Measurements from ENCODE around the gene TBC1D5.
A peak's percentile ranks its signal among the peaks of the same experiment; 100 is the strongest.

Gene TBC1D5

DNA sequence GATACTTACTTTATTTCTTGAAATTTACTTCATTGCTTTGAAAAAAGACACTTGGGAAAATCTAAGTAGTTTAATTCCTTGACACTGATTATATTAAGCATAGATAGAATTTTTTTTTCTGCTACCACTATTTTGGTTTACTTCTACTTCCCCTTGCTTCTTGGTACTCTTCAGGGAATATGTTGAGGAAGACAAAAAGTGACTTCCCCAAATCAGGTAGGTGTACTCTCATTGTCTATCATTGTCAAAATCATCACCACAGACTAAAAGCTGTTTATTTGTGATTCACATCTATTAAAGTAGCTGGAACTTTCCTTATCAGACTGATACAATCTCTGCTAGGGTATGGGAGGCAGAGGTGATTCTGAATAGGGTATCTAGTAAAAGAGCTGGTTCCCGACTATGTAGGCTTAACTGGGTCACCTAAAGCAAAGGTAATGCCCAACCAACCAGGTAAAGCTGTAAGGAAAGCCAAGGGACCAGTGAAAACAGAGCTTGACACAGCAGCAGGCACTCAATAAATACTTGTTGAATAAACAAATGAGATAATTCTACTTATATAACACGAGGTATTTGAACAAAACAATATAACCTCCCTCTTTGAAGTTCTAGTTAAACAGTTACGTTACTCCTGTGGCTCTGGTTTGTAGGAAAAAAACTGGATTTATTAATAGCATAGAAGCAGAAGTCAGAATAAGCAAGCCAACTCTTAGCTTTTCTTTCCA lies 510.7 kb downstream of the TBC1D5 start:
- no peak for DNase-seq

- DNase-seq: no peak
Observed at GRCh38 chr3:17227472-17227871, 515.0 kb downstream of the TBC1D5 start.

GRCh38 chr3:17221529-17221928 lies 520.9 kb downstream of the TBC1D5 start:
- DNase-seq: no peak

DNA sequence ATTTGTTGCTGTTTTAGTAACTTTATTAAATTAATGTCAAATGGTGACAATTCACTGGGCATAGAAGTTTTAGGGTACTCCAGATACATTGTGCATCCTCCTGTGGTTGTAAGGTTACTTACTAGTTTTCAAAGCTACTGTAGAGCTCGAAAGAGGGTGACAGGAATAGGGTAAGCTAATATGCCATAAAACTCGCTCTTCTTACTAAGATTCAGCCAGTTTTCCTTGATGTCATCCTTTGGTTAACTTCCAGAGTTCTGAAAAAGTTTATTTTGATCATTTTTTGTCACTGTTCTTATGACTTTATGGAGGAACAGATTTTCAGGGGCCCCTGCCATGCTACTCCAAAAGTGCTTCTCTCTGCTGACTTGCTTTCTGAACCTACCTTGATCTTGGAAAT lies 522.8 kb downstream of the TBC1D5 start:
- DNase-seq: no peak

- no peak for DNase-seq
Observed at GRCh38 chr3:17218587-17218986, 523.8 kb downstream of the TBC1D5 start.

DNA sequence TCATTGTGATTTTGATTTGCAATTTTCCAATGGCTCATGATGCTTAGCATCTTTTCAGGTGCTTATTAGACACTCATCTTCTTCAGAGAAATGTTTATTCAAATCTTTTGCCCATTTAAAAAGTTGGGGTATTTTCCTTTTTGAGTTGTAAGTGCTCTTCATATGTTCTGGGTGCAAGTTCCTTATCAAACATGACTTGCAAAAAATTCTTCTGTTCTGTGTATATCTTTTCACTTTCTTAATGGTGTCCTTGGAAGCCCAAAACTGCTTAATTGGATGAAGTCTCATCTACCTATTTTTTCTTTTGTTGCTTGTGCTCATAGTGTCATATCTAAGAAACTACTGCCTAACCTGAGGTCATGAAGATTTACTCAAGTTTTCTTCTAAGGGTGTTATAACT lies 524.8 kb downstream of the TBC1D5 start:
- no peak for DNase-seq

DNA sequence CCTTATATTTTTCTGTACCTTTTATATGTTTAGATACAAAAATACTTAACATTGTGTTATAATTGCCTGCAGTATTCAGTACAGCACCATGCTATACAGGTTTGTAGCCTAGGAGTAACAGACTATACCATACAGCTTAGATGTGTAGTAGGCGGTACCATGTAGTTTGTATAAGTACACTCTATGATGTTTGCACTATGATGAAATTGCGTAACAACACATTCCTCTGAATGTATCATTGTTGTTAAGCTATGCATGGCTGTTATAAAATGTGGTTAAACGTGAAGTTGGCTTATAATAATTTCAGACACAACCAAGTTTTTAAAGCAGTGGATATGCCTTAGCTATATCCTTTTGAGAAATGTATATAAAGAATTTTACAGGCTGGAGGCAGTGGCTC lies 529.3 kb downstream of the TBC1D5 start:
- no peak for DNase-seq

DNA sequence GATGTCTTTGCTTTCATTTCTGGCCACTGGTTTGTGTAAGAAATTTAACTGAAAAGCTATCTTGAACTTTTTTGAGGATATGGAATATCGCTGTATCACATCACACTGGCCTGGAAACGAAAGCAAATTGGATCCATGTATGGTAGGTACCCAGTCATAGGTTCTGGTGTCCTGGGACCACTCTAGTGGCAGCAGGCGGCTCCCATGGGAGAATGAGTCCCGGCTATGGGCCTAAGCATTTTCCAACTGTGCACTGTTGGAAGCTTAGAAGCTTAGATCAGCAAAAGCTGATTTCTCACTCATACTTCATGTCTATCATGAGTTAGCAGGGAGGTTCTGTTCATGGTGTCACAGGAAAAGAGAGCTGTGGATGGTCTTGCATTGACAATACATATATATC lies 534.5 kb downstream of the TBC1D5 start:
- DNase-seq: no peak

DNA sequence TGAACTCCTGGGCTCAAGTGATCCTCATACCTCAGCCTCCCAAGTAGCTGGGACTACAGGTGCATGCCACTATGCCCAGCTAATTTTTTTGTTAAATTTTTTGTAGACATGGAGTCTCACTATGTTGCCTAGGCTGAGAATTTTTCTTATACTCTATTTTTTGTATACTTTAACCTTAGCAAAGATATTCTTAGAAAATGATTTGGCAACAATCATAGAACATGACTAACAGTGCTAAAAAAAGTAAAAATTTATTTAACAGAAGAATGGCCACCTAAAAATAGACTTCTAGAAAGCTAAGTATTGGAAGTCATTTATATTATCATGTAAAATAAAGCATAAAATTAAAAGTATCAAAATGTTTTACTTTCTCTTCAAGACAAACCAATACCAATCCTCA lies 535.4 kb downstream of the TBC1D5 start:
- DNase-seq: no peak

- DNase-seq: peak in 3 of 56 donors; percentile 12 to 24 (median 23)
Observed at GRCh38 chr3:17204049-17204650, 538.3 kb downstream of the TBC1D5 start.

GRCh38 chr3:17201538-17201937 lies 540.9 kb downstream of the TBC1D5 start:
- no peak for DNase-seq

- DNase-seq: peak in 14 of 56 donors; percentile 14 to 71 (median 34)
Observed at GRCh38 chr3:17195856-17196604, 546.4 kb downstream of the TBC1D5 start.

- DNase-seq: peak in 48 of 56 donors; percentile 11 to 74 (median 51)
Observed at GRCh38 chr3:17195192-17195611, 547.2 kb downstream of the TBC1D5 start.

DNA sequence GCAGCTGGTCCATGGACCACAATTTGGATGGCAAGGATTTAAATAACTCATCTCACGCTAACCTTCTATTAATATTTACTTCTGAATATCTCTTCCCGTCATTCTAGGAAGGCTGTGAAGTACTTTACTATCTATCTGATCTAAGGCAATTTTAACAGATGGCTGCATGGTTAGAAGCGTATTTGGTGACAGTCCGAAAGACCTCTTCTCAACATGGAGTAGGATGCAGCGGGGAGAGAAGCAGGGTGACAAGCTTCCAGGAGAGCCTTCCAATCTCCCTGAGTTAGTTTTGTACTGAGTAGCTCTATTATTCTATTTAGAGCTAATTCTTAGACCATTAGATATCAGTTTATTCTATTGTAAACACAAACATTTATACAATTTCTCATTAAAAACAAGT lies 548.3 kb downstream of the TBC1D5 start:
- DNase-seq: no peak

DNA sequence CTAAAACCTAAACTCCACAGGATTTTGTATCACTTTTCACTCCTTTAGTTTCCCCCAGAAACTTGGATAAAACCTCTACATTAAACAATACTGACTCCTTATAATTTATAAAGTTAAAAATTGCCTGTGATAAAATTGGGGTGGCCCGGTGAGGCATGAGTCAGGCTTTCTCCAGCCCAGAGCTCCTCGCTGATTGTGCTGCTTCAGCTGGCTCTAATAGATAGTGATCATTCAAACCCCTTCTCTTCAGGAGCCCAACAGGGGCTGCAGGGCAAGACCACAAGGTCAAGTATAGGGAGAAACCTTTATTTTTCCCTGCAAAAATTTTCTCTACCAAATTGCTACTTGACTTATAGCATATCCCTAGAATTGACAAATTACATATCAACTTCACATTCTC lies 549.4 kb downstream of the TBC1D5 start:
- DNase-seq: no peak

GRCh38 chr3:17190353-17191078 lies 551.9 kb downstream of the TBC1D5 start:
- peak in 7 of 56 donors; percentile 12 to 60 (median 22) for DNase-seq

DNA sequence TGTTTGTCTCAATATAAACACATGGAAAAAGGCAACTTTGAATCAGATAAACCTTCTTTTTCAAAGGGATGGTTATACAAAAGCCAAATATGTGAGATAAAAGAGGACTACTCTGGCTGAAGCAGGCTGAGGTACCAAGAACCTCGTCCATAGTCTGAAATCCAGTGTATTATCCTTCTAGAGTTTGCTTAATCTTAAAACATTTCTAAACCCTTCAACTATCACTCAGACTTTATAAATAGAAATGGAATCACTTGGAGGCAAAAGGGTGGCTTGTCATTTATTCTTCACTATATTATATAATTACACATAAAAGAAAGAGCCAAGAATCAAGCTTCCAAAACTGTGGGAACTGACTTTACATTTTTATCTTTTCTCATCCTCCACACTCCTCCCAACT lies 554.1 kb downstream of the TBC1D5 start:
- DNase-seq: no peak

DNA sequence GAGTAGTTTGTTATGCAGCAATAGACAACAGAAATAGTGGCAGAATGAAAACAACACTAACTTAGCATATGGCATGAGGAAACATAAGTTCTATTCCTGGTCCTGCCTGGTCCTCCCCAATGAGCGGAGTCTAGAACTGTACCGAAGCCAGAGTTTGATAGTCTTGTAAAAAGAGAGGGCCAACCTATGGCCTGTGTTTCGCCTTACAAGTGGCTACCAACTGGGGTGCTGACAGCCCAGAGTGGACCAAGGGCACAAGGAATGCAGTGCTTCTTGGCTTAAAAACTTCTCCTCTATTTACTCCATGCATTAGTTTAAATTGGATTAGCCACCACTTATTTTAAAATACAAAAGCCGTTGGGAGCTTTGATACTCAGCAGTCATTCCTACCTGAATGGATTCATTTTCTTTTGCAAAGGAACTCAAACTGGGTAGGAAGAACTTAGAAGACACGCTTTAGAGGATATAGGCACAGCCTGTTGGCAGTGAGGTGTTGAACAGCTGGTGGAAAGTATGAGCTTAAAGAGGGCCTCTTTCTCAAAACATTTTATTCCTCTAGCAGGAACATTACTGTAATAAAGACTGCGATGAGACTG lies 554.7 kb downstream of the TBC1D5 start:
- DNase-seq: no peak

GRCh38 chr3:17183951-17184550 lies 558.4 kb downstream of the TBC1D5 start:
- no peak for DNase-seq

GRCh38 chr3:17182166-17182565 lies 560.3 kb downstream of the TBC1D5 start:
- no peak for DNase-seq

DNA sequence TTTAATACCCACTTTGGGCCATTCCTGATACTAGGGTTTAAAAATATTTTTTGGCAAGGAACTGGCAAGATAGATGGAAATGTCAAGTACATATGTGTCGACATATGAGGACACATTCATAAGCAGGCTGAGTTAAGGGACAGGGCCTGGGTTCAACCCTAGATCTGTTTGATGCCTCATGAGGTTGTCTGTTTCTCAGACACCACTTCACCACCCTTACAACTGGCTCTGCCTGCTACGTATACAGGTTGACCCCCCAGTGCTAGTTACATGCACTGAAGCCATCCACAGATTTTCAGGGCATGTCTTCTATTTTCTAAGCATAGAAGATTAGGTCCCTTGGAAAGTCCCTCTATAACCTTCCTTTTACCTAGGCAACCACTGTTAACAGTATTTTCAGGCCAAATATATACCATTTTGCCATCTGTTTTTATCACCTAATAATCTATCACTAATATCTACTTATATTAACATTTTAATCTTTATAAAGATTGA lies 561.0 kb downstream of the TBC1D5 start:
- DNase-seq: no peak
